Gastrocnemius medialis (tissue), 4 donors: ENCODE measurements around the gene SLC27A6.

Experiments used
- CTCF ChIP-seq, 5 experiments: fragments of 450-650 bp in 3 of 5; fragments of 200-600 bp in 2 of 5; sonication (generic) in 2 of 5; IDR thresholded peaks in 4 of 5; conservative IDR thresholded peaks in 1 of 5; 1 replicate in 4 of 5; 2 replicates in 1 of 5; pipeline ENCODE4 v1.5.1; 2016 to 2019; ENCODE audit warnings: antibody characterized with exemption in 5 of 5, mild to moderate bottlenecking in 3 of 5, moderate library complexity in 3 of 5
- POLR2A ChIP-seq, 2 donors: fragments of 450-650 bp; IDR thresholded peaks; one replicate each; pipeline ENCODE4 v1.6.1; 2017; ENCODE audit warnings: antibody characterized with exemption in 2 of 2, mild to moderate bottlenecking in 2 of 2, moderate library complexity in 2 of 2

DNA sequence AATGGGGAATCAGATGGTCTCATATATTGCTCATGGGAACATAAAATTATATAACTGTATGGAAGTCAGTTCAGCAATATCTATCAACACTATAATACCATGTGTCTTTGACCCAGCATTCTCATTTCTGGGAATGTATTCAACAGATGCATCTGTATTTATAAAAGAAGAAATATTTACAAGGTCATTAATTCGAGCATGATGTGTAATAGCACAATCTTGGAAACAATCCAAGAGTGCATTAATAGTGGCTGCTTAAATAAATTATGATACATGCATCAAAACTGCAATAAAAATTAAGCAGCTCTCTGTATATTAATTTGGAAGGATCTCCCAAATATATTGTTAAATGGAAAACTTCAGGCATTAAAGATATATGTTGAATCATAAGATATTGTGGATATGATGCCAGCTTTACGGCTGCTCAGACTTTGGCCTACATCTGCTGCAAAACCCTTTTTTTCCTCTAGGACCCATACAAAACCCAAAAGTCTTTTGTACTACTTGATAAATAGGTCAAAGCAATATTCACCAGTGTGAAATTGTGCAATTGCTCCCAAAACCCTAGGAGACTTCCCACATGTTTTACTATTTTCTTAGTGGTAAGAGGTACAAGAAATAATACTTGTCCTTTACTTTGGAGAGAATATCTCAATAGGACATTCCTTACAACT, 84.0 kb downstream of the SLC27A6 start:
- no peak for TF ChIP-seq CTCF (IDR thresholded peaks at IDR 0.05 in 4 of 5, conservative IDR thresholded peaks at IDR 0.05 in 1 of 5)
- TF ChIP-seq POLR2A (IDR thresholded peaks at IDR 0.05) = no peak
